ENCODE measurements around the gene TOP1.

- TF ChIP-seq CTCF (IDR thresholded peaks at IDR 0.05) (no peak), TEAD4 (CRISPR knock-in tag; IDR thresholded peaks at IDR 0.05) (no peak), ZNF416 (CRISPR knock-in tag; IDR thresholded peaks at IDR 0.05) (no peak), KAT7 (CRISPR knock-in tag; IDR thresholded peaks at IDR 0.05; ENCODE audit: borderline replicate concordance) (no peak), SMAD3 (CRISPR knock-in tag; IDR thresholded peaks at IDR 0.05; ENCODE audit: borderline replicate concordance) (no peak), ZBTB43 (CRISPR knock-in tag; IDR thresholded peaks at IDR 0.05) (no peak)
- TF ChIP-seq, protein P1, sequence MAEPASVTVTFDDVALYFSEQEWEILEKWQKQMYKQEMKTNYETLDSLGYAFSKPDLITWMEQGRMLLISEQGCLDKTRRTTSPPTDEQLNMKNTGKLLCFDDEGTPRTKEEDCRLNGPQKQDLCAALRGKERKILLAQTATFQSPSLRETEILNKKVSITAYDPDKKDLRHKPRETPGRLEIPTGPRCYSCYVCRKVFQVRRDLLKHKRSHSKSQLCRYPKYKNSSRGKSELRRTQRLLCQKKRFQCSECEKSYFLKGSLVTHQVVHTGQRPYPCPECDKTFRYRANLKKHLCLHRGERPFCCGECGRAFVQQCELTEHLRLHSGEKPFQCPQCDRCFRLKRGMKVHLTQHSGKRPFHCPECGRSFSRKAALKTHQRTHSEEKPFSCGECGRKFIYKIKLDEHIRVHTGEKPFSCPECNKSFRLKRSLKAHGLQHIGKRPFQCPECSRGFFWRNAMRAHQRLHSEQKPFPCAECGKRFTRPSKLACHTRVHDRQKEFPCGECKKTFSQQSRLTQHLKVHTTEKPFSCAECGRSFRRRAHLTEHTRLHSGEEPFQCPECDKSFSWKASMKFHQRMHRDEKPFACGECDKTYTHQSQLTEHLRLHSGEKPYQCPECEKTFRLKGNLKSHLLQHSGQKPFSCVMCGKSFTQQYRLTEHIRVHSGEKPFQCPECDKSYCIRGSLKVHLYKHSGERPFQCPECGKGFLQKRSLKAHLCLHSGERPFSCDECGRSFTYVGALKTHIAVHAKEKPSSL (CRISPR knock-in tag; conservative IDR thresholded peaks at IDR 0.05): no peak
Observed at GRCh38 chr20:41041693-41042092, 13.1 kb downstream of the TOP1 start.

Data from WTC11 (cell line).